Endothelial cell of umbilical vein (primary cell): ENCODE data around the gene MACF1.

Experiments
- FOS ChIP-seq: IDR thresholded peaks from 2 replicates; pipeline ENCODE4 v1.6.1; 2011; ENCODE audit warnings: mild to moderate bottlenecking, low read length, moderate library complexity, borderline replicate concordance; ENCODE audit not compliant: insufficient read depth
- POLR2A ChIP-seq: IDR thresholded peaks from 2 replicates; pipeline ENCODE4 v1.6.1; 2012; ENCODE audit warnings: low read depth, mild to moderate bottlenecking, control low read depth, low read length
- POLR2AphosphoS5 ChIP-seq: IDR thresholded peaks from 2 replicates; pipeline ENCODE4 v1.6.1; 2012; ENCODE audit warnings: low read depth, mild to moderate bottlenecking, control low read depth, low read length, moderate library complexity; ENCODE audit not compliant: insufficient read depth
- TF ChIP-seq, protein P1 (sequence below), 2 donors: IDR thresholded peaks; 1 replicate in 1 of 2; 2 replicates in 1 of 2; pipeline ENCODE4 v1.5.1; 2011; ENCODE audit warnings: low read length in 2 of 2, mild to moderate bottlenecking in 2 of 2, moderate library complexity in 2 of 2, control low read depth in 1 of 2, inconsistent platforms in 1 of 2, low read depth in 1 of 2; ENCODE audit not compliant: insufficient read depth in 1 of 2; ENCODE audit errors: extremely low read depth in 1 of 2

DNA sequence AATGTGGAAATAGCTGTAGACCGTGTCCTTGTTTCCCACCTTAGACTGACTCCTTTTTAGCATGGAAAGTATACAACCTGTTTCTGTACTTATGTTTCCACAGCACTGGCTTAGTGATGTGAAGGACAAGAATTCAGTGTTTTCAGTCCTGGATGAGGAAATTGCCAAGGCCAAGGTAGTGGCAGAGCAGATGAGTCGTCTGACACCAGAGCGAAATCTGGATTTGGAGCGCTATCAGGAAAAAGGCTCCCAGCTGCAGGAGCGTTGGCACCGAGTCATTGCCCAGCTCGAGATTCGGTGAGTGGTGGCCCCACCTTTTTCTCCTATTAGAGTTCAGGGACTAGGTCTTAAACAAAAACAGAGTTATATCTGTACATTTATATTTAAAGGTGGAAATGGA is 112.6 kb downstream of the MACF1 start:
- TF ChIP-seq POLR2A (no peak), POLR2AphosphoS5 (no peak), FOS (no peak)
- TF ChIP-seq, protein P1, sequence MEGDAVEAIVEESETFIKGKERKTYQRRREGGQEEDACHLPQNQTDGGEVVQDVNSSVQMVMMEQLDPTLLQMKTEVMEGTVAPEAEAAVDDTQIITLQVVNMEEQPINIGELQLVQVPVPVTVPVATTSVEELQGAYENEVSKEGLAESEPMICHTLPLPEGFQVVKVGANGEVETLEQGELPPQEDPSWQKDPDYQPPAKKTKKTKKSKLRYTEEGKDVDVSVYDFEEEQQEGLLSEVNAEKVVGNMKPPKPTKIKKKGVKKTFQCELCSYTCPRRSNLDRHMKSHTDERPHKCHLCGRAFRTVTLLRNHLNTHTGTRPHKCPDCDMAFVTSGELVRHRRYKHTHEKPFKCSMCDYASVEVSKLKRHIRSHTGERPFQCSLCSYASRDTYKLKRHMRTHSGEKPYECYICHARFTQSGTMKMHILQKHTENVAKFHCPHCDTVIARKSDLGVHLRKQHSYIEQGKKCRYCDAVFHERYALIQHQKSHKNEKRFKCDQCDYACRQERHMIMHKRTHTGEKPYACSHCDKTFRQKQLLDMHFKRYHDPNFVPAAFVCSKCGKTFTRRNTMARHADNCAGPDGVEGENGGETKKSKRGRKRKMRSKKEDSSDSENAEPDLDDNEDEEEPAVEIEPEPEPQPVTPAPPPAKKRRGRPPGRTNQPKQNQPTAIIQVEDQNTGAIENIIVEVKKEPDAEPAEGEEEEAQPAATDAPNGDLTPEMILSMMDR (IDR thresholded peaks at IDR 0.05; ENCODE audit: extremely low read depth in 1 of 2, insufficient read depth in 1 of 2, low read depth in 1 of 2, low read length in 2 of 2), result no peak
